Measurements from ENCODE around the gene CBX5. TPM values are rescaled to one million over a fixed set of nuclear protein-coding genes. Genes with fewer than 3 reads are reported as not detected.
"Not testable (repeated sequence)": the region's sequence is repeated elsewhere in the genome, so short reads cannot be mapped to it uniquely, and the experiment has no call there.

Gene CBX5
- total RNA-seq, 2 donors from 2014 or later = 230 to 341 TPM

GRCh38 chr12:54282949-54283593 is 3.1 kb upstream of the CBX5 start:
- Histone ChIP-seq H3K9ac (ENCODE audit: extremely low read depth, low read length, poor library complexity, severe bottlenecking) (peak overlapping the region; percentile 99), H3K27me3 (ENCODE audit: control insufficient read depth, insufficient read depth, low read length, poor library complexity, severe bottlenecking) (no peaks in the 10 kb centered on the region), H3K4me1 (ENCODE audit: control insufficient read depth, insufficient read depth, low read length) (peaks cover under 1% of the 10 kb centered on the region), H3K9me3 (ENCODE audit: control insufficient read depth, low read length) (no peaks in the 10 kb centered on the region), H3K36me3 (ENCODE audit: control insufficient read depth, insufficient read depth, low read length) (peaks cover 71% of the 10 kb centered on the region), H3K4me3 (ENCODE audit: low read length) (peak overlapping the region; percentile 94), H3K27ac (ENCODE audit: low read depth, low read length) (no peak overlapping the region)
- no peak for DNase-seq
- WGBS, 2 experiments (ENCODE audit: insufficient coverage in 1 of 2, insufficient read length in 1 of 2) = 63 to 67% methylated on average over 6 to 11 of the region's 11 CpGs
- Mint-ChIP-seq H3K9me3 (no peaks in the 10 kb centered on the region), H3K4me1 (peaks cover 34% of the 10 kb centered on the region), H3K36me3 (ENCODE audit: low read depth) (no peaks in the 10 kb centered on the region), H3K4me3 (no peak overlapping the region), H3K27me3 (ENCODE audit: insufficient read depth) (no peaks in the 10 kb centered on the region), H3K27ac (no peak overlapping the region)
- TF ChIP-seq, protein P1, sequence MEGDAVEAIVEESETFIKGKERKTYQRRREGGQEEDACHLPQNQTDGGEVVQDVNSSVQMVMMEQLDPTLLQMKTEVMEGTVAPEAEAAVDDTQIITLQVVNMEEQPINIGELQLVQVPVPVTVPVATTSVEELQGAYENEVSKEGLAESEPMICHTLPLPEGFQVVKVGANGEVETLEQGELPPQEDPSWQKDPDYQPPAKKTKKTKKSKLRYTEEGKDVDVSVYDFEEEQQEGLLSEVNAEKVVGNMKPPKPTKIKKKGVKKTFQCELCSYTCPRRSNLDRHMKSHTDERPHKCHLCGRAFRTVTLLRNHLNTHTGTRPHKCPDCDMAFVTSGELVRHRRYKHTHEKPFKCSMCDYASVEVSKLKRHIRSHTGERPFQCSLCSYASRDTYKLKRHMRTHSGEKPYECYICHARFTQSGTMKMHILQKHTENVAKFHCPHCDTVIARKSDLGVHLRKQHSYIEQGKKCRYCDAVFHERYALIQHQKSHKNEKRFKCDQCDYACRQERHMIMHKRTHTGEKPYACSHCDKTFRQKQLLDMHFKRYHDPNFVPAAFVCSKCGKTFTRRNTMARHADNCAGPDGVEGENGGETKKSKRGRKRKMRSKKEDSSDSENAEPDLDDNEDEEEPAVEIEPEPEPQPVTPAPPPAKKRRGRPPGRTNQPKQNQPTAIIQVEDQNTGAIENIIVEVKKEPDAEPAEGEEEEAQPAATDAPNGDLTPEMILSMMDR (conservative IDR thresholded peaks at IDR 0.05) = no peak

DNA sequence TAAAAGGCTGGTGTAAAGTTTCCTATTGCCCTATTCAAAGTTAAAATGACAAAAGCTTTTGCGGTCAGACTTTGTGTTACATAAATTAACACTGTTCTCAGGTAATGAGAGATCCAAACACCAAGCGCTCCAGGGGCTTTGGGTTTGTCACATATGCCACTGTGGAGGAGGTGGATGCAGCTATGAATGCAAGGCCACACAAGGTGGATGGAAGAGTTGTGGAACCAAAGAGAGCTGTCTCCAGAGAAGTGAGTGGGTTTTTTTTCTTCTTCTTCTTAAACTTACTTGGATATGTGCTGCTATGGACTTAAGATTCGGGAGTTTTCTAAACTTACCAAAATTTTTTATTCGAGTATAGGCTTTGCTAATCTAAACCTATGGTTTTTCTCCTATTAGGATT is 1.8 kb upstream of the CBX5 start:
- H3K27me3 Mint-ChIP-seq (ENCODE audit: insufficient read depth); H3K4me1 ChIP-seq (ENCODE audit: control insufficient read depth, insufficient read depth, low read length); H3K27me3 ChIP-seq (ENCODE audit: control insufficient read depth, insufficient read depth, low read length, poor library complexity, severe bottlenecking); H3K9me3 ChIP-seq (ENCODE audit: control insufficient read depth, low read length); H3K9me3 Mint-ChIP-seq; DNase-seq; H3K4me3 Mint-ChIP-seq; H3K36me3 Mint-ChIP-seq (ENCODE audit: low read depth); H3K27ac Mint-ChIP-seq: not testable (repeated sequence)
- H3K27ac ChIP-seq (ENCODE audit: low read depth, low read length) = peak overlapping the region; percentile 92
- peak overlapping the region; percentile 94 for H3K4me3 ChIP-seq (ENCODE audit: low read length)
- peaks cover 59% of the 10 kb centered on the region for H3K36me3 ChIP-seq (ENCODE audit: control insufficient read depth, insufficient read depth, low read length)
- H3K4me1 Mint-ChIP-seq = peaks cover 39% of the 10 kb centered on the region
- WGBS, 2 experiments (ENCODE audit: insufficient coverage in 1 of 2, insufficient read length in 1 of 2) = 9% methylated on average over 4 of the region's 4 CpGs; no CpG with 5 or more reads in 1 of the 2 experiments
- peak overlapping the region; percentile 99 for H3K9ac ChIP-seq (ENCODE audit: extremely low read depth, low read length, poor library complexity, severe bottlenecking)

GRCh38 chr12:54281261-54281638 is 1.3 kb upstream of the CBX5 start:
- not testable (repeated sequence) for H3K27ac Mint-ChIP-seq; H3K9me3 ChIP-seq (ENCODE audit: control insufficient read depth, low read length); H3K4me3 Mint-ChIP-seq; DNase-seq; H3K27me3 Mint-ChIP-seq (ENCODE audit: insufficient read depth); H3K36me3 Mint-ChIP-seq (ENCODE audit: low read depth); H3K9me3 Mint-ChIP-seq; H3K27me3 ChIP-seq (ENCODE audit: control insufficient read depth, insufficient read depth, low read length, poor library complexity, severe bottlenecking); H3K4me1 ChIP-seq (ENCODE audit: control insufficient read depth, insufficient read depth, low read length)
- Histone ChIP-seq H3K36me3 (ENCODE audit: control insufficient read depth, insufficient read depth, low read length) (peaks cover 55% of the 10 kb centered on the region), H3K4me3 (ENCODE audit: low read length) (peak overlapping the region; percentile 94), H3K27ac (ENCODE audit: low read depth, low read length) (peak overlapping the region; percentile 92), H3K9ac (ENCODE audit: extremely low read depth, low read length, poor library complexity, severe bottlenecking) (peak overlapping the region; percentile 99)
- peaks cover 39% of the 10 kb centered on the region for H3K4me1 Mint-ChIP-seq
- WGBS, 2 experiments (ENCODE audit: insufficient coverage in 1 of 2, insufficient read length in 1 of 2) = 0% methylated on average over 3 to 10 of the region's 10 CpGs

GRCh38 chr12:54280468-54281260 is 742 bp upstream of the CBX5 start, which contains the start of gene HNRNPA1:
Gene HNRNPA1 (plus strand): TSS chr12:54280726. CDS start chr12:54280808, 82 bp downstream.
- peak; percentile 99 for DNase-seq
- peak within 1 kb of the TSS; percentile 94 for H3K4me3 ChIP-seq (ENCODE audit: low read length)
- 0% methylated on average over 42 to 48 of the region's 48 CpGs for WGBS, 2 experiments (ENCODE audit: insufficient coverage in 1 of 2, insufficient read length in 1 of 2)
- Mint-ChIP-seq H3K27ac (no peak within 1 kb of the TSS), H3K27me3 (ENCODE audit: insufficient read depth) (no peaks in the 10 kb centered on the region), H3K4me3 (no peak within 1 kb of the TSS), H3K36me3 (ENCODE audit: low read depth) (peaks cover 9% of the 10 kb centered on the region), H3K9me3 (no peaks in the 10 kb centered on the region), H3K4me1 (peaks cover 39% of the 10 kb centered on the region)
- H3K9me3 ChIP-seq (ENCODE audit: control insufficient read depth, low read length) = no peaks in the 10 kb centered on the region
- H3K9ac ChIP-seq (ENCODE audit: extremely low read depth, low read length, poor library complexity, severe bottlenecking) = peak within 1 kb of the TSS; percentile 99
- peaks cover 5% of the 10 kb centered on the region for H3K4me1 ChIP-seq (ENCODE audit: control insufficient read depth, insufficient read depth, low read length)
- H3K27me3 ChIP-seq (ENCODE audit: control insufficient read depth, insufficient read depth, low read length, poor library complexity, severe bottlenecking) = no peaks in the 10 kb centered on the region
- peaks cover 49% of the 10 kb centered on the region for H3K36me3 ChIP-seq (ENCODE audit: control insufficient read depth, insufficient read depth, low read length)
- TF ChIP-seq, protein P1 (conservative IDR thresholded peaks at IDR 0.05) = no peak
- peak within 1 kb of the TSS; percentile 92 for H3K27ac ChIP-seq (ENCODE audit: low read depth, low read length)
